Activated CD4-positive, alpha-beta T cell treated with anti-CD3 and anti-CD28 coated beads, Interleukin-2, Interleukin-6, amounts not matched to agents 100 ng/mL and 50 ng/mL, durations not matched to agents 16 hours and 8 hours (primary cell): ENCODE results near the gene KLK1.
A peak's percentile ranks its signal among the peaks of the same experiment; 100 is the strongest.
"Not testable (repeated sequence)": the region's sequence is repeated elsewhere in the genome, so short reads cannot be mapped to it uniquely, and the experiment has no call there.

Experiments used
- DNase-seq: peaks from one replicate; pipeline ENCODE4 v3.0.0-alpha.2; 2020

The KLK1 gene

DNA sequence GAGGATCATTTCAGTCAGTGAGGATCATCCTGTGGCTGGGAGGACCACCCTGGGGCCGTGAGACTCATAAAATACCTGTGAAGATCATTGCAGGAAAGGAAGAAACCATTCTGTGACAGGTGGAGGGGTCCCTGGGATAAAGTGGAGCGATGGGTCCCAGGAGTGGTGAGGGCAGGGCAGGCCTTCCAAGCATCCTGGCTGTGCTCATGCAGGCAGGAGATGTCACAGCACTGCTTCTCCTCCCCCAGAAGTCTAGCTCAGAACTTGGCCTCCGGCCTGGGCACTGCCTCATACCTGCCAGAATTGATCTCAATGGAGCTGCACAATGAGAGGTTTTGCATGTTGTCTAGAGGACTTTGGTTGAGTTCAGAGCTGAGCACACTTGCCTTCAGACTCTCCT is 11.1 kb downstream of the KLK1 start:
- no peak for DNase-seq

DNA sequence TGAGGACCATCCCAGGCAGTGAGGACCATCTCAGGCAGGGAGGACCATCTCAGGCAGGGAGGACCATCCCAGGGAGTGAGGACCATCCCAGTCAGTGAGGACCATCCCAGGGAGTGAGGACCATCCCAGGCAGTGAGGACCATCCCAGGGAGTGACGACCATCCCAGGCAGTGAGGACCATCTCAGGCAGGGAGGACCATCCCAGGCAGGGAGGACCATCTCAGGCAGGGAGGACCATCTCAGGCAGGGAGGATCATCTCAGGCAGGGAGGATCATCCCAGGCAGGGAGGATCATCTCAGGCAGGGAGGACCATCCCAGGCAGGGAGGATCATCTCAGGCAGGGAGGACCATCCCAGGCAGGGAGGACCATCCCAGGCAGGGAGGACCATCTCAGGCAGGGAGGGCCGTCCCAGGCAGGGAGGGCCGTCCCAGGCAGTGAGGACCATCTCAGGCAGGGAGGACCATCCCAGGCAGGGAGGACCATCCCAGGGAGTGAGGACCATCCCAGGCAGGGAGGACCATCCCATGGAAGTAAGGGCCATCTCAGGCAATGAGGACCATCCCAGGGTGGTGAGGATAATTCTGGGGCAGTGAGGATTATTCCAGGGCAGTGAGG is 11.9 kb downstream of the KLK1 start:
- DNase-seq: not testable (repeated sequence)

DNA sequence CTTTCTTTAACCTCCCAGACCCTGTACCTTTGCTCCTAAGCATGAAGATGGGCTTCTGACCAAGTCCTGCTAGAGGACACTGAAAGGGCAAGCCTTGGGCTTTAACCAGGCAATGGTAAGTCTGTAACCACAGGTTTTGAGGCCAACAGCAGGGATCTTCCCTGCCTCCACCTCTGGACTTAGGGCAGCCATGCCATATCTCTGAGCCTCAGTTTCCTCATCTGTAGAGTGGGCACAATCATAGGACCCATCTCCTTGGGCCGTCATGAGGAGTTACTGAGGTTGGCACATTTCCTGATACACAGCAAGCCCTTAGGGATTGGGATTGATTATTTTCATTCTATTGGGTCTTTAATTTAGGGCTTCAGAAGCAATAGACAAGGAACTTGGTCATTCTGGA is 14.7 kb downstream of the KLK1 start:
- no peak for DNase-seq

DNA sequence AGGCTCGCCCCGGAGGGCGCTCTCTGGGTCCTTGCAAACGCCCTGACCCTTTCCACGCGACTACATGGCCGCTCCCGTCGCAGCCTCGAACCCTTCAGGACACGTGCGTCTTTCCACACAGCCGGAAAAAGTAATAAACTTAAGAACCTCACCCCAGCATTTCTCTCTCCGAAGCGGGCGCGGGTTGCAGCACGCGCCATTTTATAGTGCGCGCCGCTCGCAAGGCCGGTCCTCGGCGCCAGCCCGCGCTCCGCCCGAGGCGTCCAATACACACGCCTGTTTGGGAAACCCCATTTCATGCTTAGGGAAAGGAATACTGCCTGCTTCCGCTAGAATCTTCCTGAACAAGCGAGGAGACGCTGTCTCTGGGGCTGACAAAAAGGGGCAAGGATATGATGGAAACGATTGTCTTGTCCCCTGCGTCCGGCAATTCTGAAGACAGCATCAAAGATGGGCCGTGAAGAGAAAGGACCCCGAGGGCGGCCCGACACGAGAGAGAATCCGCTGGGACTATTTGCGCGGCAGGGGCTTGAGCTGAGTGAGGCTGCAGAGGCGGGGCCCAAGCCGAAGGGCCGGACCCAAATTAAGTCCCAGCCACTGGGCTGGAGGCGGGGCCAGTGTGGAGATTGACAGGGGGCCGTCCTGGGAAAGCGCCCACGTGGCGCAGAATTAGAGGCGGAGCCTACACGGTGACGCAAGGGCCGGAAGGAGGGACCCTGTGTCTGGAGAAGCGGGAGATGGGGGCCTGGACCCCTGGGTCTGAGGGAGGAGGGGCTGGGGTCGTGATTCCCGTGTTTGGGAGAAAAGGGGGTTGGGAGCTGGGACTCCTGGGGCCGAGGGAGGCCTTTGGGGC is 18.9 kb downstream of the KLK1 start:
- DNase-seq: peak; percentile 99

DNA sequence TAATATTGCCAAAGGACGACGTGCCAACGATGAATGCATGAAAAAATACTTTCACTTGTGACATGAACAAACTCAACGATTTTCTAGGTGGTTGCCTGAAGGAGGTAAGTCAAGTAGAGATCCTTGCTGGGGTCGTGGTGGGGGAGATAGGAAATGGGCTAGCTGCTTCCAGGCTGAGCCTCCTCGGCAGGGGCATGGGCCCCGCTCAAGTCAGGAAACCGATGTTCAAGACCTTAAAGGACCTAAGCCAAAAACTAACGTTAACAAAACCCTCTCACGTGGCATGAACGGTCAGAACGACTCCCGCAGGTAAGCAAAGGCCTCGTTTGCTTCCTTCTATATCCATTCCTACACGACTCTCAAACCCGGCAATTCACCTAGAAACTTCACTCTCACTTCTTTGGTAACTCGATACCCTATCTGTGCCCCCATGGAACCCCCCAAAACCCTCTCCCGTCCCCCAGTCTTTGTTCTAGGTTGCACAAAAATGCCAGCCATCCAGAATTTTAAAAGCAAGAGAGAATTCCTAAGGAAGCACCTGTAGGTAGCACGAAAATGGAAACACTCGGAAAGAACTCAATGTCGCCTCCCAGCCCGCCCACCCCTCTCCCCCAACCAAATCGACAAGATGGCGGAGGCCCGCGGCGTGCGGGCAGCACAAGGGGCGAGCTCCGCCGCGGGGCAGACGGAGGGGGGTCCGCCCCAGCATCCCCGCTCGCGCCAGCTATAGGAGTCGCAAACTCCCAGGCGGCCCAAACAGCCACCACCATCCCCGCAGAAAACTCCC is 19.8 kb downstream of the KLK1 start:
- no peak for DNase-seq

DNA sequence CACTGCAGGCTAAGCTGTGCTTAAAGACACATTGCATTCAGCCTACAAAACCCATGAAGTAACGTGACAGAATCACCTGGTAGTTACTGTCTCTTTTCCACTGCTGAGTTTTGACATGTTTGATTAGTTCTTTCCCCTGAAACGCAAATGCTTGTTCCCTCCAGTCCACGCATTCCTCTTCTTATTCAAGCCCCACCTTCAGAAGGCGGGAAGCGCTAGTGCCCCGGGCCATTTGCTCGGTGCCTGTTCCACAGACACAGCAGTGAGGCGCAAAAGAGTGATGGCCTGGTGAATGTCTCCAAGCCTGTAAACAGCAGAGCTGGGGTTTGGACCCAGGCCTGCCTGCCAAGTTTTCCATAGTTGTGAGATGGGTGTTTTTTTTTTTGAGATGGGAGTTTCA is 22.5 kb downstream of the KLK1 start:
- DNase-seq: no peak

DNA sequence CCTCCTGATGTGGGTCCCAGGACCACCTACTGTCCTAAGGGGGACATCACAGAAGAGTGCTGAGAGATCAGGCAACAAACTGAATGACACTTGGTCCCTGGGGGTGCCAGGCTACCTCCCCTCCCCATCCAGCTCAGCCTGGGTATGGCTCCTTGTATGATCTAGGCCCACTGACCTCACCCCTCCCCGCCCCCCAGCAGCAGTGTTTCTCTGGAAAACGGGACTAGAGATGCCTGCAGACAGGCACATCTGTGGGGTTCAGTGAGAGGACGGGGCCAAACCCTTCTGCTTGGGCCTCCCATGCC is 24.1 kb downstream of the KLK1 start:
- DNase-seq: no peak

DNA sequence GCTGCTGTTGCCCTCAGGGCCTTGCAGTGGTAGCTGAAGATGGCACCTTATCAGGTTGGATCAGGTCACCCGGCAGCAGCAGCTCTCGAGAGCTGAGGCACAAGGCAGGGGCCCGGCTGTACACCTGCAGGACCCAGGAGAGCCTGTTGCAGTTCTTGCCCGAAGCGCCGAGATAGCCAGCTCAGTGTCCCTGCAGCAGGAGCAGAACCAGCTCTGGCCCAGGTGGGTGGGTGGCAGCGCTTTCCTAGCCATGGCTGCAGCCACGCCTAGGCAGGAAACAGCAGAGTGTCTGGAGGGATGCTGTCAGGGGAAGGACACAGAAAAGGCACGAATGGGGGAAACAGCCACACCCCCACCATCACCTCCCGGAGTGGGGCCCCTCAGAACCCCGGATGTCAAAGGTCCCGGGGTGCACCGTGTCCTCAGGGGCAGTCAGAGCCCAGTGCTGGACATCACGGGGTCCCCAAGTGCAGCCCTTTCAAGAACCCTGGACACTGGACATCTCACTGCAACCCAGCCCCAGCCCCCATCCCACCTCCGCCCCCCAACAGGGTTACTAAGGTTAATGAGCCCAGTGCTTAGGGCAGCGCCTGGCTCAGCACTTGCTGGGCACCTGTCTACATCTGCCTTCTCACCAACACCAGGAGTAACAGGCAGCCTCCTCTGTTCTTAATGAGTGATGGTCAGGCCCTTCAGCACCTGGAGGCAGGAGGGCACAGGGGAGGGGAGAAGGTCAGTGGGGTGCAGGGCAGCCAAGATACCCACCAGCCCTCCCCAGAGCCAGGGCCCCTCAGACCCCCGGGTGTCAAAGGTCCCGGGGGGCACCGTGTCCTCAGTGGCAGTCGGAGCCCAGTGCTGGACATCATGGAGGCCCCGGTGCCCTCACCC is 24.7 kb downstream of the KLK1 start:
- no peak for DNase-seq

DNA sequence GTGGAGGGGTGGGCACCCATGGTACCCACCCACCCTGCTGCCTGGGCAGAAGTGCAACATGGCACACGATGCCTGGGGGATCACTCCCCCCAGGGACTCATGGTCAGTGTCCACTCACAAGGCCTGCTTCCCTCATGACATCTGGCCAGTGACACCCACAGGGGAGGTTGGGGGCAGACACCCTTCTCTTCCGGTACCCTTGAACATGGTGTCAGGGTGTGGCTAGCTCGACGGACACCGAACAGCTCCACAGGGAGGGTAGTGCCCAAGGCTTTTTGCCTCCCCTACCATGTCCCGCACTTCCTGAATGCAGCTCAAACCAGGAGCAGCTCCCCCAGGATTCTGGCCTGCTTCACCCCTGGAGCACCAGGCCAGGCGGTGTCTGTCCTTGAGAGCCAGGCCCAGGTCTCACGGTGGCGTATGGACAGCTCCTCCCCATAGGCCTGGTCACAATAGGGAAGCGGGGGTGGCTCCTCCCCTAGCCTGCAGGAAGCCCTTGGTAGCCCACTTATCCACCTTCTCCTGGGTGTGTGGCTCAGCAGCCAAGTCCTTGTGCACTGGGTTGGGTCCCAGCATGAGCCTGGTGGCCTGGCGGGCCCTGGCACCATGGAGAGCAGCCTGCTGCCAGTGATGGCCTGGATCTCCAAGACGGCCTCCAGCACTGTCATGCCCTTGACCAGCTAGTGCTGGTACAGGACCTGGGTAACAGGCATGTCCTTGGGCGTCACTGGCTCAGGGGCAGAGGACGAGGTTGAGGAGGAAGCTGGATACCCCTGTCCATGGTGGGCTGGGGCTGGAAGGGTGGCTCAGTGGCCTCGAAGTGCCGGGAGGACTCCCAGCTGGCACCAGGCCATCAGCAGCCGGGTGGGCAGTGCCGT is 25.6 kb downstream of the KLK1 start:
- no peak for DNase-seq

DNA sequence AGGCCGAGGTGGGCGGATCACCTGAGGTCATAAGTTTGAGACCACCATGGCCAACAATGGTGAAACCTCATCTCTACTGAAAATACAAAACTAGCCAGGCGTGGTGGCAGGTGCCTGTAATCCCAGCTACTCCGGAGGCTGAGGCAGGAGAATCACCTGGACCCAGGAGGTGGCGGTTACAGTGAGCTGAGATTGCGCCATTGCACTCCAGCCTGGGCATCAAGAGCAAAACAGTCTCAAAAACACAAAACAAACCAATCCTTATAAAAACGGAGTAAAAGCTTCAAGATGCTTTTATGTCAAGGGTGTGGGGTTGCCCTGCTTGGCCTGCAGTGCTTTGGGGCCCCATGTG is 26.2 kb downstream of the KLK1 start:
- DNase-seq: no peak

DNA sequence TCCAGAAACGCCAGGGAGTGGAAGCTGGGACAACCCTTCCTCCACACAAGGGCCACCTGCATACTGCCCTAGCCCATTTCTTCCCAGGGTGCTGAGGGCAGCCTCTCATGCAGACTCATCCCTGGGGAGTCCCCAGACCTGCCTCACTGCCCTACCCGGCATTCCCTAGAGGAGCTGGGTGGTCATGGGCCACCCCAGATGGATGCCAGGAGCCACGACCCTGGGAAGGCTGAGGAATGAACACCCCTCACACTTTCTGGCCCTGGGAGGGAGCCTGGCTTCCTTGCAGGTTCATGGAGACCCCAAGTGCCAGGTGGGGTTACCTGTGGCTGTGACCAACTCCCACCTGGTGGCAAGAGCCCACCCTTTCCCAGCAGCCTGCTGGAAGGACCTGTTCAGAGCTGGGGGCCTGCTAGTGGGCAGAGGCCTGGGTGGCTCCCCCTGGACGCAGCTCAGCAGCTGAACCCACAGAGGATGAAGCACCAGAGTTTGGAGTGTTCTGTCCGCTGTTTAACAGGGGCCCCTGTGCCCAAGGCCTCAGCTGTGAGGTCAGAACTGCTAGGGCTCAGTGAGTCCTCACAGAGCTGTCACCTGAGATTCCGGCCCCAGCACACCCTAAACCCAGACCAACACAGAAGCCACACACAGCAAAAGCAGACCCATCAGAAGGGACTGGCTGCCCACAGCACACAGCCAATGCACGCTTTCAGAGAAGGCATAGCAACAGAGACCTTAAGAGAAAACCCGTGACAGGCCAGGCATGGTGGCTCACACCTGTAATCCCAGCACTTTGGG is 26.8 kb downstream of the KLK1 start:
- DNase-seq: no peak

DNA sequence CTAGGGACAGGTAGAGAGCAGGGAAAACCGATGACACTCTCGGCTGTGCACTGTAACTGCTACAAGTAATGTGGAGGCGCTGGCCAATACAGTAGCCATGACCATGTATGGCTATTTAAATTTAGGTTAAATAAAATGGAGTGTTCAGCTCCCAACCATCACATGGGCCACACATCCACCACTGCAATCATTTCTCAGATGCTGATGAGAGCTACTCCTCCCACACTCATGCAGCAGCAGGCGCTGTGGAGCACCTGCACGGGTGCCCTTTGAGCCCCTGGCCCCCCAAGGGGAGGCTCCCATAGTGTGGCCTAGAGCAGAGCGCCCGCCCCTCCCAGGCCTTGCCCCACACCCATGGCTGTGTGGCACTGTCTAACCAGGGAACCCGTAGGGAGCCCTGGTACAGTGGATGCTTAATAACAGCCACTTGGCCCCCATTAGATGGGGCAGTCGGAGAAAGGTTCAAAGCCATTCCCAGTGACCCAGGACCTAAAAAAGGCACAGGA is 27.4 kb downstream of the KLK1 start:
- DNase-seq: no peak

DNA sequence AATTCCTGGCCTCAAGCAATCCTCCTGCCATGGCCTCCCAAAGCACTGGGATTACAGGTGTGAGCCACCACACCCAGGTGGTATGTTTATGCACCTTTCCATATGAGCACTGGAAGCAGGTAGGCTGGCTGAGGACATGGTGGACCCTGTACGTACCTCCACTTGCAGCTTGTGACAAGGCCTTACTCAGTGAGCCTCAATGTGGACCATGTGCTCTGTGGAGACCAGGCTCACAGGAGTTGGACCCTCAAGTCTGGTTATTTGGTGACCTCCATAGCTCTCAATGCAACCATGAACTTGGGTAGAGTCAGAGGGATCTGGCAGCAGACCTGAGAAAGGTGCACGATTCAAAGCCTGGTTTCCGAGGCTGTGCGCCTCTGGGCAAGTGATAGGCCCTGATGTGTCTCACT is 27.9 kb downstream of the KLK1 start:
- DNase-seq: no peak

DNA sequence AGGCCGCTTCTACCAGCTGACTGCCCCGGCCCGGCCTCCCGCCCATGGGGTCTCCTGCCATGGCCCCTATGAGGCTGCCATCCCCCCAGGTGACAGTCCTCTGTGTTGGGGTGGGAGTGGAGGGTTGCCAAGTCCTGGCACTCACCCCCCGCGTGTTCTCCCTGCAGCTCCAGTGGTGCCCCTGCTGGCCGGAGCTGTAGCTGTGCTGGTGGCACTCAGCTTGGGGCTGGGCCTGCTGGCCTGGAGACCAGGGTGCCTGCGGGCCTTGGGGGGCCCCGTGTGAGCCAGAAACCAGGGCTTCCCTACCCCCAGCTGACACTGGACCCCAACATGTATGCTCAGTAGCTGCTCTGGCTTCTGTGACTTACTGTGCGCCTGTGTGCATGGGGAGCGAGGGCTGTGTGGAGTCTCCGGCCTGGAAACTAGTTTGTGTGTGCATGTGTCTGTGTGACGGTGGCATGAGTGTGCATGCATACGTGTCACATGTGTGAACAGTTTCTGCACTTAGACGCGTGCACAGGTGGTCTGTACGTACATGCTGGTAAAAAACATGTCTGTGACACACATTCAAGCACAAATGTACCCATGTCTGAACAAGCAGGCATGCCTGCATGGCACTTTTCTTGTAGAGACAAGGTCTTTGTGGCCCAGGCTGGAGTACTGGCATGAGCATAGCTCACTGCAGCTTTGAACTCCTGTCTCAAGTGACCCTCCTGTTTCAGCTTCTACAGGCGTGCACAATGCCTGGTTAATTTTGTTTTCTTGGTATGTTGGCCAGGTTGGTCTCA is 28.5 kb downstream of the KLK1 start:
- DNase-seq: no peak

DNA sequence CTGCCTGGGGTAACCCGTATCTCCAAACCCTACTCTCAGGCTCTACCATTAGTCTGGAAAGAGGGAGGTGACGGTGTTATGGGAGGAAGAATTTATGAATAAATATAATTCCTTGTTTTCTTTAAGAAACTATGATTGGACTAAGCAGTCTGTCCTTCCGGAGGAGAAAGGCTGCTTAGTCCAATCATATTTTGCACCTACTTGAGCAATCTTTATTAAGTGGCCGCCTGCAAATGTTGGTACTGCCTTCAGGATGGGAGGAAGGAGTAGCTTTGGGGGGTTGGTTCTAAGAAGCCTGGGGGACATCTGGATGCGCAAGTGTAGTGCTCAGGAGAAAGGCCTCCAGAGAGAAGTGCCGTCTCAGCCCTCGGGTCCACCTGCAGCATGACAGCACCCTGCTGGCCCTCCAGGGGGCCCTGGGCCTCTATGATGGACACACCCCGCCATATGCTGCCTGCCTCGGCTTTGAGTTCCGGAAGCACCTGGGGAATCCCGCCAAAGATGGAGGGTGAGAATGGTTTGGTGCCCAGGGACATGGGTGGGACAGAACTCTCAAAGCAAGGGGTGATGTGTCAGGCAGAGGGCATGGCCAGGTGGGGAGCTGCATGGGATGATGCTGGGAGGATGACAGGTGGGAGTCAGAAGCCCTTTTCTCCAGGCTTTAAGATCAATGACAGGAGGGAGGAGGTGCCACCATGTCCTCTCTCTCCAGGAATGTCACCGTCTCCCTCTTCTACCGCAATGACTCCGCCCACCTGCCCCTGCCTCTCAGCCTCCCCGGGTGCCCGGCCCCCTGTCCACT is 29.3 kb downstream of the KLK1 start:
- DNase-seq: peak; percentile 63

DNA sequence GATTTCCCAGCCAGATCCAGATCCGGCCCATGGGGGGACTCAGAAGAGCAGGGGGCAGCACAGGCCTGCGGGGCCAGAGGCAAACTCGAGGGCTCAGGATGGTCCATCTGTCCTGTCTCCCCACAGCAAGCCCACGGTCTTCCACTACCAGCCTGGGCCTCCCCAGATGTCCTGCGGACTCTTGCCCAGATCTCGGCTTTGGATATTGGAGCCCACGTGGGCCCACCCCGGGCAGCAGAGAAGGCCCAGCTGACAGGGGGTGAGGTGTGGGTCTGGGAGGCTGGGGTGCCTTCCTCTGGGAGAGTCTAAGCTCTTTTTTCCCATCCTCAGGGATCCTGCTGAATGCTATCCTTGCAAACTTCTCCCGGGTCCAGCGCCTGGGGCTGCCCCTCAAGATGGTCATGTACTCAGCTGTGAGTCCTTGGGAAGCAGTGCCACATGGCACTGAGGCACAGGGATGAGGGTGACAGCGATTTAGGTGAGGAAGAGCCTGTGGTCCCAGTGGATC is 30.0 kb downstream of the KLK1 start:
- DNase-seq: no peak

DNA sequence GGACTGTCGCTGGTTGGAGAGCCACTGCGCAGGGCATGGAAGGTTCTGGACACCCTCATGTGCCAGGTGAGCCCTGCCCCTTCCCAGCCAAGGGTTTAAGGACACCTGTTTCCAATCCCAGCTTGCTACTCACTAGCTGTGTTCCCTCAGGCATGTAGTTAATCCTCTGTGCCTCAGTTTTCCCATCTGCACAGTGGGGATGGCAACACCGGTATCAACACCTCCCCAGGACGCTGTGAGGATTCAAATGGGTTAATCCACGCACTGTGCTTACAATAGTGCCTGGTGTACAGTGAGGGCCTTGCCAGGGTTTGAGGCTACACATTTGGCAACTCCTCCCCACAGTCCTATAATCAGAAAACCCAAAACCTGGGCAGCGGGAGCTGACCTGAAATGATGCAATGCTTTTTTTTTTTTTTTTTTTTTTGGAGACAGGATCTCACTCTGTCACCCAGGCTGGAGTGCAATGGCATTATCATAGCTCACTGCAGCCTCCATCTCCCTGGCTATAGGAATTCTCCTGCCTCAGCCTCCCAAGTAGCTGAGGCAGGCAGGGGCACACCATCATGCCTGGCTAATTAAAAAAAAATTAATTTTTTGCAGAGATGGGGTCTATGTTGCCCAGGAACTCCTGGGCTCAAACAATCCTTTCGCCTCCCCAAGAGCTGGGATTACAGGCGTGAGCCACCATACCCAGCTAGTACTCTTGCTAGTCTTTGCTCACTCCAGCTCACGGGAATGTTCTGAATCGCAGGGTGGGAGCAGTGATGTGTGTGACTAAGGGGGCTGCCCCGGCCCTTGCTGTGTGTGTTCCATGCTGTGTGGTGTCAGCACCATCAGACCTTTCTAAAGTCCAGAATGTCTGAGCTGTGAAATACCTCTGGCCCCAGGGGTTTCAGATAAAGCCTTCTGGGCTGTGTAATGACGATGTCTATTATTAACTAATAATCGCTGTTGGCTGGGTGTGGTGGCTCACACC is 31.0 kb downstream of the KLK1 start:
- DNase-seq: no peak
